GM10248 (cell line): ENCODE results near the gene PCLO.

Experiments used
- CTCF ChIA-PET: fragments of 300-600 bp; sonication (Branson Sonifier 250); formaldehyde crosslinking; extraction: SDS; loops from one replicate; lab custom pipeline; 2021; ENCODE audit warnings: antibody characterized with exemption; lab: Yijun Ruan, JAX
- POLR2A ChIA-PET: fragments of 350-650 bp; sonication (Branson Sonifier 250); formaldehyde crosslinking; extraction: SDS; loops from one replicate; lab custom pipeline; 2020; ENCODE audit warnings: antibody characterized with exemption; lab: Yijun Ruan, JAX
- DNase-seq: peaks from one replicate; pipeline ENCODE4 v3.0.0; 2012; ENCODE audit errors: extremely low spot score
- TF ChIP-seq, protein P1 (sequence below): IDR thresholded peaks from 2 replicates; pipeline ENCODE4 v1.5.1; 2012; ENCODE audit warnings: mild to moderate bottlenecking, low read depth; ENCODE audit errors: extremely low read depth, missing control alignments, control extremely low read depth

Gene PCLO

DNA sequence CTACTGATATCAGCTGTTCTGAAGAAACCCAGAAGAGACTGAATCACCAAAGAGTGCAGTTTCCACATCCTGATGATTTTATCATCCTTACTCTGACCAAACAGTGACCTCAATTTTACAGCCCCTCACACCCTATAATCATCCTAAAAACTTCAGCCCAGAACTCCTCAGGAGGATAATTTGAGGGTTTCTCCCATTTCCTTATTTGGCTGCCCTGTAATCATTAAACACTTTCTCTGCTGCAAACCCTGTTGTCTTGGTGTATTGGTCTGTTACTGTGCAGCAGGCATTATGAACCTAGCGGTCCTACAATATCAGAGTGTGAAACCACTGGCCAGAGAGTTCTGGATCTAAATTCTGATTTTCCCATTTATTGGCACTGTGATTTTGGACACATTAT, 141.7 kb downstream of the PCLO start:
- no peak for DNase-seq
- POLR2A ChIA-PET, result no interaction called here
- CTCF ChIA-PET, result interaction anchor here (1.3 kb wide), 1 partner anchor 78 kb away, joined by 3 read pairs; no protein-coding TSS in a partner anchor
- TF ChIP-seq, protein P1, sequence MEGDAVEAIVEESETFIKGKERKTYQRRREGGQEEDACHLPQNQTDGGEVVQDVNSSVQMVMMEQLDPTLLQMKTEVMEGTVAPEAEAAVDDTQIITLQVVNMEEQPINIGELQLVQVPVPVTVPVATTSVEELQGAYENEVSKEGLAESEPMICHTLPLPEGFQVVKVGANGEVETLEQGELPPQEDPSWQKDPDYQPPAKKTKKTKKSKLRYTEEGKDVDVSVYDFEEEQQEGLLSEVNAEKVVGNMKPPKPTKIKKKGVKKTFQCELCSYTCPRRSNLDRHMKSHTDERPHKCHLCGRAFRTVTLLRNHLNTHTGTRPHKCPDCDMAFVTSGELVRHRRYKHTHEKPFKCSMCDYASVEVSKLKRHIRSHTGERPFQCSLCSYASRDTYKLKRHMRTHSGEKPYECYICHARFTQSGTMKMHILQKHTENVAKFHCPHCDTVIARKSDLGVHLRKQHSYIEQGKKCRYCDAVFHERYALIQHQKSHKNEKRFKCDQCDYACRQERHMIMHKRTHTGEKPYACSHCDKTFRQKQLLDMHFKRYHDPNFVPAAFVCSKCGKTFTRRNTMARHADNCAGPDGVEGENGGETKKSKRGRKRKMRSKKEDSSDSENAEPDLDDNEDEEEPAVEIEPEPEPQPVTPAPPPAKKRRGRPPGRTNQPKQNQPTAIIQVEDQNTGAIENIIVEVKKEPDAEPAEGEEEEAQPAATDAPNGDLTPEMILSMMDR, result no peak

DNA sequence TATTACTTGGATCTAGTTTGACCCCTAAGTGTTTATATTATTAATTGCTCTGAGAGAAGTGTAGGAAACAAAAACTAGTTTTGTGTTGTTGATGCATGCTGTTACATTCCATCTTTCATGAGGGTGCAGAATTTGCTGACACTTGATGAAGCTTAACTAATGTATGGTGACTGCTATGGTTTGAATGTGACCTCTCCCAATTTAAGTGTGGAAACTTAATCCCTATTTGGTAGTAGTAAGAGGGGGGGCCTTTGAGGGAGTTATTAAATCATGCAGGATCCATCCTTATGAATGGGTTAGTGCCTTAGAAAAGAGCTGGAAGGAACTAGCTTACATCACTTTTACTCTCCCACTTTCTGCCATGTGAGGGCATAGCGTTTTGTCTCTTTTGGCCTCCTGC, 142.5 kb downstream of the PCLO start:
- ChIA-PET POLR2A (no interaction called here), CTCF (interaction anchor here (0.9 to 1.5 kb wide), 3 partner anchors 33 to 79 kb away, joined by 3 read pairs; no protein-coding TSS in a partner anchor)
- no peak for DNase-seq
- TF ChIP-seq, protein P1, result no peak

DNA sequence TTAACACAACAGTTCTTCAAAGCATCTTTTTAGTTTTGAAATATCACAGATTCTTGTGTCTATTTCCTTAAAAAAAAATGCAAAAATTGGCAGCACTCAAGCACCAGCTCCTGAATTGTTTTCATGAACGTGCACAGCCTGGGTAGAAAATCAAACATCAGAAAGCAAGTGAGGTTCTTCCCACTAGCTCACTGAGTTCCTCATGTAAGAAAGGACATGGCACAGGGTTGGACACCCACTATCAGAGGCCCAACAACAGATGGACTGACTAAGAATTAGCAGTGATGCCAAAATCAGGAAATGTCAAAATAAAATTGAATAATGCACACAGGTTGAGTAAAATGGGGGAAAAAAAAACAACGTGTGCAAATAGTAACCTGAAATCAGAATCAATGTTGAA, 146.8 kb downstream of the PCLO start:
- ChIA-PET CTCF (no interaction called here), POLR2A (no interaction called here)
- TF ChIP-seq, protein P1, result no peak
- DNase-seq, result no peak

DNA sequence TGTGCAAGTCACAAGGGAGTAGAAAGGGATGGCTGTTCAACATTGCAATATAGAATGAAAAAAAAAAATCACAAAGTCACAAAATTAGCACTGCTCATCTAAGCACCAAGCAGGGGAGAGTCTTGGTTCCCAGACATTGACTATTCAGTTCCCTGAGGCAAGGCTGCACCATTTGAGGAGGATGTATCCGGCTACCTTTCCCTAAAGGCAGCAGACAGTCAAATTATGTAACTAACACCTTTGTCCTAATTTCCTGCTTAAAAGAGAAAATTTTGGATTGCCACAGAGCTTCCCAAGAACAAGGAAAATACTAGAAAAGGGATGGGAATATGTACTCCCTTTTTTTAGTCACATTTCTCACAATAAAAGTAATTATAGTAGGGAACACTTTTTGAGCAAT, 148.1 kb downstream of the PCLO start:
- DNase-seq, result no peak
- POLR2A ChIA-PET, result no interaction called here
- TF ChIP-seq, protein P1, result no peak
- CTCF ChIA-PET, result no interaction called here

DNA sequence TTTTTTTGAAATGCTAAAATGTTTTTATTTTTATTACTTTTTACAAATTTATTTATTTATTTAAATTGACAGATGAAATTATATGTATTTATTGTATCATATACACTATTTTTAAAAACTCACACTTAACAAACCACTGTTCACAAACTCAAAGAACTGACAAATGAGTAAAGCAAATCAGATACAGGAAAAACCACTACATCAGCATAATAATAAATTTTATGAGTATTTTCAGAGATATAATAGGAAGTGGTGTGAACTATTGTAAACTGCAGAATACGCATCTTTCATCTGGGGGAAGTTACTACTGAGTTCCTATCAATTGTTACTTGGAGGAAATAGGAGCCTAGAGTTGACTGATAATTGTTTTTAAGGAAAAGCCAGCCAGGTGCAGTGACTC, 150.7 kb downstream of the PCLO start:
- CTCF ChIA-PET, result interaction anchor here (1.5 kb wide), 1 partner anchor 11 kb away, joined by 6 read pairs; no protein-coding TSS in a partner anchor
- TF ChIP-seq, protein P1, result no peak
- POLR2A ChIA-PET, result no interaction called here
- DNase-seq, result no peak

DNA sequence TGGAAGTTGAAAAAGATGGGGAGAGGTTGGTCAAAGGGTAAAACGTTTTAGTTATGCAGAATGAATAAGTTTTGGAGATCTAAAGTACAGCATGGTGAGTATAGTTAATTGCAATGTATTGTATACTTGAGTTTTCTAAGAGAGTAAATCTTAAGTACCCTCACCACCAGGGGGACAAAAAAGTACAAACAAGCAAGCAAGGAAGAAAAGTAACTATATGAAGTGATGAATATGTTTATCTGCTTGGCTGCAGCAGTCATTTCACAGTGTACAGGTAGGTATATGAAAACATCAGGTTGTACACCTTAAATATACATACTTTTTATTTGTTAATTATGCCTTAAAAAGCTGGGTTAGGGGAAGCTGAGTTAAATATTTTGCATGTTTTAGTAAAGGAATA, 157.3 kb downstream of the PCLO start:
- no peak for DNase-seq
- ChIA-PET CTCF (no interaction called here), POLR2A (no interaction called here)
- TF ChIP-seq, protein P1, result no peak
